ENCODE results near the gene LSM4.

Gene LSM4

GRCh38 chr19:18292462-18292809 is 30.4 kb downstream of the LSM4 start:
- no peak for DNase-seq (ENCODE audit: low read depth)

- no peak for DNase-seq (ENCODE audit: low read depth)
Measured at GRCh38 chr19:18291590-18292461, 31.1 kb downstream of the LSM4 start.

GRCh38 chr19:18291019-18291524 is 31.8 kb downstream of the LSM4 start:
- no peak for DNase-seq (ENCODE audit: low read depth)

- no peak for DNase-seq (ENCODE audit: low read depth)
Measured at GRCh38 chr19:18290302-18291018, 32.4 kb downstream of the LSM4 start.

GRCh38 chr19:18289471-18290301 is 33.2 kb downstream of the LSM4 start:
- DNase-seq (ENCODE audit: low read depth) = no peak

GRCh38 chr19:18287836-18288772 is 34.8 kb downstream of the LSM4 start:
- DNase-seq (ENCODE audit: low read depth) = no peak

- DNase-seq (ENCODE audit: low read depth) = no peak
Measured at GRCh38 chr19:18286973-18287635, 35.8 kb downstream of the LSM4 start.

- no peak for DNase-seq (ENCODE audit: low read depth)
Measured at GRCh38 chr19:18284712-18285360, 38.0 kb downstream of the LSM4 start.

- DNase-seq (ENCODE audit: low read depth) = no peak
Measured at GRCh38 chr19:18283338-18283737, 39.5 kb downstream of the LSM4 start.

GRCh38 chr19:18282788-18283141 is 40.1 kb downstream of the LSM4 start:
- no peak for DNase-seq (ENCODE audit: low read depth)

- DNase-seq (ENCODE audit: low read depth) = no peak
Measured at GRCh38 chr19:18282021-18282787, 40.7 kb downstream of the LSM4 start.

- DNase-seq (ENCODE audit: low read depth) = no peak
Measured at GRCh38 chr19:18281082-18282020, 41.5 kb downstream of the LSM4 start, which contains the start of gene JUND. Gene JUND, minus strand, starts transcription at chr19:18281622. Its CDS starts 138 bp downstream, at chr19:18281484.

- no peak for DNase-seq (ENCODE audit: low read depth)
Measured at GRCh38 chr19:18280247-18281081, 42.4 kb downstream of the LSM4 start.

GRCh38 chr19:18279516-18280246 is 43.2 kb downstream of the LSM4 start:
- peak; percentile 73 for DNase-seq (ENCODE audit: low read depth)

GRCh38 chr19:18279266-18279515 is 43.7 kb downstream of the LSM4 start:
- DNase-seq (ENCODE audit: low read depth) = no peak

GRCh38 chr19:18278521-18279265 is 44.2 kb downstream of the LSM4 start:
- no peak for DNase-seq (ENCODE audit: low read depth)

Data from GM04503 (cell line).